GM18868 (cell line): ENCODE data around the gene UGGT1.
"Not testable (repeated sequence)": the region's sequence is repeated elsewhere in the genome, so short reads cannot be mapped to it uniquely, and the experiment has no call there.

Experiments
- ATAC-seq: cut with Tn5 transposase; IDR thresholded peaks from one replicate; pipeline ENCODE4 v1.9.1; 2021; ENCODE audit warnings: mild to moderate bottlenecking, moderate library complexity; ENCODE audit not compliant: unreplicated experiment

UGGT1 gene

GRCh38 chr2:128169933-128170709 lies 79.1 kb downstream of the UGGT1 start:
- no peak for ATAC-seq

- no peak for ATAC-seq
Observed at GRCh38 chr2:128170776-128171175, 79.8 kb downstream of the UGGT1 start.

- no peak for ATAC-seq
Observed at GRCh38 chr2:128172191-128172590, 81.2 kb downstream of the UGGT1 start.

- not testable (repeated sequence) for ATAC-seq
Observed at GRCh38 chr2:128174067-128174466, 83.1 kb downstream of the UGGT1 start.

- no peak for ATAC-seq
Observed at GRCh38 chr2:128177315-128177714, 86.3 kb downstream of the UGGT1 start.

GRCh38 chr2:128178149-128178649 lies 87.2 kb downstream of the UGGT1 start:
- ATAC-seq = no peak

- ATAC-seq = peak; percentile 65
Observed at GRCh38 chr2:128178650-128179460, 87.9 kb downstream of the UGGT1 start.

GRCh38 chr2:128179461-128179755 lies 88.4 kb downstream of the UGGT1 start:
- ATAC-seq = no peak

- no peak for ATAC-seq
Observed at GRCh38 chr2:128180031-128180430, 89.0 kb downstream of the UGGT1 start.

GRCh38 chr2:128185576-128185975 lies 94.6 kb downstream of the UGGT1 start:
- ATAC-seq = no peak

GRCh38 chr2:128187032-128187654 lies 96.1 kb downstream of the UGGT1 start:
- no peak for ATAC-seq

GRCh38 chr2:128195435-128195984 lies 104.5 kb downstream of the UGGT1 start:
- no peak for ATAC-seq

GRCh38 chr2:128196026-128196425 lies 105.0 kb downstream of the UGGT1 start:
- no peak for ATAC-seq

GRCh38 chr2:128196471-128196931 lies 105.5 kb downstream of the UGGT1 start:
- peak; percentile 87 for ATAC-seq

- ATAC-seq = no peak
Observed at GRCh38 chr2:128197059-128197458, 106.1 kb downstream of the UGGT1 start.

GRCh38 chr2:128198656-128199055 lies 107.7 kb downstream of the UGGT1 start:
- ATAC-seq = no peak

- no peak for ATAC-seq
Observed at GRCh38 chr2:128199141-128199540, 108.1 kb downstream of the UGGT1 start.

GRCh38 chr2:128202791-128203190 lies 111.8 kb downstream of the UGGT1 start:
- ATAC-seq = no peak

- ATAC-seq = no peak
Observed at GRCh38 chr2:128206245-128206644, 115.2 kb downstream of the UGGT1 start.

GRCh38 chr2:128208023-128208422 lies 117.0 kb downstream of the UGGT1 start:
- no peak for ATAC-seq

- not testable (repeated sequence) for ATAC-seq
Observed at GRCh38 chr2:128208631-128209324, 117.8 kb downstream of the UGGT1 start.
